Liver (tissue), 3 donors: ENCODE results near the gene GPR146.

Experiments used
- RAD21 ChIP-seq, 2 donors: IDR thresholded peaks; 2 replicates each; pipeline ENCODE4 v1.6.1; 2016; ENCODE audit warnings: antibody characterized with exemption in 2 of 2, mild to moderate bottlenecking in 2 of 2
- TF ChIP-seq, protein P1 (sequence below): fragments of 150-350 bp; IDR thresholded peaks from 2 replicates; pipeline ENCODE4 v1.5.1; 2017; ENCODE audit warnings: improper control_type of control experiment, low read depth, low read length; ENCODE audit not compliant: missing input control
- TF ChIP-seq, protein P2 (sequence below): IDR thresholded peaks from 2 replicates; pipeline ENCODE4 v1.6.1; 2016; ENCODE audit warnings: antibody characterized with exemption, mild to moderate bottlenecking
- donor health status: healthy.
- donor health status: healthy.

DNA sequence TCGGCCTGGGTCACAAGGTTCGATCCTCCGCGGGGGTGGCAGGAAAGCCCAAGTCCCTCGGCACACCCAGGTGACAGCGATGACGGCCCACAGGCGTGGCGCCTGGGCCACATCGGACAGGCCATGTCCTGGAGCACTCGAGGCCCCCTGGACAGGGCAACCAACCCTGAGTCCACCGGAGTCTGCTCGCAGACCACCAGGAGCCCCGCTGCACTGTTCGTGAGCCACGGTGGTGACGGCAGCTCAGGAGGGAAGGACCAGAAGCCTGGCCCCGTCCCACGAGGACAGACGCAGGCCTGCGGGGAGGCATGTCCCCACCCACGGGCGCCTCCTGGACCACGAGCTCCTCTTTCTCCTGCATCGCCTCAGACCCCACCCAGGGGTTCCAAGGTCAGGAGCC, 22.4 kb upstream of the GPR146 start:
- TF ChIP-seq, protein P1, sequence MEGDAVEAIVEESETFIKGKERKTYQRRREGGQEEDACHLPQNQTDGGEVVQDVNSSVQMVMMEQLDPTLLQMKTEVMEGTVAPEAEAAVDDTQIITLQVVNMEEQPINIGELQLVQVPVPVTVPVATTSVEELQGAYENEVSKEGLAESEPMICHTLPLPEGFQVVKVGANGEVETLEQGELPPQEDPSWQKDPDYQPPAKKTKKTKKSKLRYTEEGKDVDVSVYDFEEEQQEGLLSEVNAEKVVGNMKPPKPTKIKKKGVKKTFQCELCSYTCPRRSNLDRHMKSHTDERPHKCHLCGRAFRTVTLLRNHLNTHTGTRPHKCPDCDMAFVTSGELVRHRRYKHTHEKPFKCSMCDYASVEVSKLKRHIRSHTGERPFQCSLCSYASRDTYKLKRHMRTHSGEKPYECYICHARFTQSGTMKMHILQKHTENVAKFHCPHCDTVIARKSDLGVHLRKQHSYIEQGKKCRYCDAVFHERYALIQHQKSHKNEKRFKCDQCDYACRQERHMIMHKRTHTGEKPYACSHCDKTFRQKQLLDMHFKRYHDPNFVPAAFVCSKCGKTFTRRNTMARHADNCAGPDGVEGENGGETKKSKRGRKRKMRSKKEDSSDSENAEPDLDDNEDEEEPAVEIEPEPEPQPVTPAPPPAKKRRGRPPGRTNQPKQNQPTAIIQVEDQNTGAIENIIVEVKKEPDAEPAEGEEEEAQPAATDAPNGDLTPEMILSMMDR: no peak
- TF ChIP-seq, protein P2, sequence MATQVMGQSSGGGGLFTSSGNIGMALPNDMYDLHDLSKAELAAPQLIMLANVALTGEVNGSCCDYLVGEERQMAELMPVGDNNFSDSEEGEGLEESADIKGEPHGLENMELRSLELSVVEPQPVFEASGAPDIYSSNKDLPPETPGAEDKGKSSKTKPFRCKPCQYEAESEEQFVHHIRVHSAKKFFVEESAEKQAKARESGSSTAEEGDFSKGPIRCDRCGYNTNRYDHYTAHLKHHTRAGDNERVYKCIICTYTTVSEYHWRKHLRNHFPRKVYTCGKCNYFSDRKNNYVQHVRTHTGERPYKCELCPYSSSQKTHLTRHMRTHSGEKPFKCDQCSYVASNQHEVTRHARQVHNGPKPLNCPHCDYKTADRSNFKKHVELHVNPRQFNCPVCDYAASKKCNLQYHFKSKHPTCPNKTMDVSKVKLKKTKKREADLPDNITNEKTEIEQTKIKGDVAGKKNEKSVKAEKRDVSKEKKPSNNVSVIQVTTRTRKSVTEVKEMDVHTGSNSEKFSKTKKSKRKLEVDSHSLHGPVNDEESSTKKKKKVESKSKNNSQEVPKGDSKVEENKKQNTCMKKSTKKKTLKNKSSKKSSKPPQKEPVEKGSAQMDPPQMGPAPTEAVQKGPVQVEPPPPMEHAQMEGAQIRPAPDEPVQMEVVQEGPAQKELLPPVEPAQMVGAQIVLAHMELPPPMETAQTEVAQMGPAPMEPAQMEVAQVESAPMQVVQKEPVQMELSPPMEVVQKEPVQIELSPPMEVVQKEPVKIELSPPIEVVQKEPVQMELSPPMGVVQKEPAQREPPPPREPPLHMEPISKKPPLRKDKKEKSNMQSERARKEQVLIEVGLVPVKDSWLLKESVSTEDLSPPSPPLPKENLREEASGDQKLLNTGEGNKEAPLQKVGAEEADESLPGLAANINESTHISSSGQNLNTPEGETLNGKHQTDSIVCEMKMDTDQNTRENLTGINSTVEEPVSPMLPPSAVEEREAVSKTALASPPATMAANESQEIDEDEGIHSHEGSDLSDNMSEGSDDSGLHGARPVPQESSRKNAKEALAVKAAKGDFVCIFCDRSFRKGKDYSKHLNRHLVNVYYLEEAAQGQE: no peak
- no peak for TF ChIP-seq RAD21 (IDR thresholded peaks at IDR 0.05)
